Stimulated activated CD8-positive, alpha-beta memory T cell treated with anti-CD3 and anti-CD28 coated beads, Interleukin-7, amount 100 ng/mL, for 48 hours (primary cell): ENCODE results near the gene SLC16A12.
"Not testable (repeated sequence)": the region's sequence is repeated elsewhere in the genome, so short reads cannot be mapped to it uniquely, and the experiment has no call there.

ENCODE experiments used
- DNase-seq, 2 donors: peaks; one replicate each; pipeline ENCODE4 v3.0.0-alpha.2; 2020; ENCODE audit warnings: low read depth in 1 of 2; ENCODE audit errors: extremely low read depth in 1 of 2

SLC16A12 gene

DNA sequence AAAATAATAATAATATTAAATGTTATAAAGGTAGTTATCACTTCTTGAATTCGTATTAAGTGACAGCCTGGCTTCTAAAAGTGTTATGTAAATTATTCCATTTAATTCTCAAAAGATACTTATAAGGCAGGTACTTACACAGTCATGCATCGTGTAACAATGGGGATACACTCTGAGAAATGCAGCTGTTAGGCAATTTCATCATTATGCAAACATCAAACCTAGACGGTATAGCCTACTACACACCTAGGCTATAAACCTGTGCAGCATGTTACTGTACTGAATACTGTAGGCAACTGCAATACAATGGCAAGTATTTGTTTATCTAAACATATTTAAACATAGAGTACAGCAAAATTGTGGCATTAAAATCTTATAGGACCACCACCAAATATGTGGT, 141.5 kb downstream of the SLC16A12 start:
- no peak for DNase-seq

DNA sequence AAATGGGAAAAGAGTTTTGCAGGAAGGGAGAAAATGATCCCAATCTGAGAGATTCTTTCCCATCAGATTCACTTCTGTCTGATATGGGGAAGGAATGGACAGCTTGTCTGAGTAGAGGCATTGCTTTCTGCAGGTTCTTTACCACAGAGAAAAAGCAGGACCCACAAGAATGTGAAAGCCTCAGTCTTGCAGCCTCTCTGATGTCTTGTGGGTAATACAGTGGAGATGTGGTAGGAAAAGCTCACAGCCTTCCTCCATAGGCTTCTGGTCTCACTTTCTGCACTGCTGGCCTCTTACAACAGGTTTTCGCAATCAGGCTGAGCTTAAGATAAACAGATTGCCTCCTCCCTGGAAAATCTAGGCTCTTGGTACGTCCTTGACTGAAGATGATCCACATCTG, 142.4 kb downstream of the SLC16A12 start:
- no peak for DNase-seq

DNA sequence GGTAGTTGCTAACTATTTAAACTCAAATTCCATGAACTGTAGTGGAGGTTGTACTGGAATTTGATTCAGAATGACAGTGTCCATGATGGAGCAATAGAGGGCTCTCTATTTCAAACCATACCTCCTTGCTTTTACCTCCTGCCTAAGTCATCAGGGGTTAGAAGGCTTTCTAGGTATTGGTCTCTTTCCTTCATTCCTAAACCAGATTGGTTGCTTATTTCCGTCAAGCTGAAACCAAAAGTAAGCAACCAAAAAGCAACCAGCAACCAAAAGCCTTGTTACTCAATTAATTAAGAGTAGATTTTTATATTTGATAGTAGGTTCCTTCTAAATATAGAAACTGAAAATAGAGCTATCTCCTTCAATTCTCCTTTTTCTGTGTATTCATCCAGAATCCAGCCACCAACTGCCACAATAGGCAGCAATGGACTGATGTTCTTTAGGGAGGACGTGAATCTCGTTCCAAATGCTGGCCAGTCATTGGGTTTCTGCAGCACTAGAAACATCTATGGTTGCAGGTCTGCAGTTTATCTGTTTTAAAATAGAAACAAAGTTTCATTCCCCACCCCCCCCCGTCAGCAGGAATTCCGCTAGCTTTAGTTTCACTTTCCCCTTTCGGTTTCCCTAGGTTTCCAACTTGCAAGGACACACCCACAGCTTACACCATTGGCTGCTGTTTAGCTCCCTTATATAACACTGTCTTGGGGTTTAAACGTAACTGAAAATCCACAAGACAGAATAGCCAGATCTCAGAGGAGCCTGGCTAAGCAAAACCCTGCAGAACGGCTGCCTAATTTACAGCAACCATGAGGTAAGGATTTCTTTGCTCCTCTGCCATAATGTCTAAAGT, 143.3 kb downstream of the SLC16A12 start, which contains the start of gene IFIT1:
Gene IFIT1 (plus strand): TSS at position 717 of the 850 bp plus-strand sequence. CDS start 90 bp downstream, at position 807.
- DNase-seq: no peak

DNA sequence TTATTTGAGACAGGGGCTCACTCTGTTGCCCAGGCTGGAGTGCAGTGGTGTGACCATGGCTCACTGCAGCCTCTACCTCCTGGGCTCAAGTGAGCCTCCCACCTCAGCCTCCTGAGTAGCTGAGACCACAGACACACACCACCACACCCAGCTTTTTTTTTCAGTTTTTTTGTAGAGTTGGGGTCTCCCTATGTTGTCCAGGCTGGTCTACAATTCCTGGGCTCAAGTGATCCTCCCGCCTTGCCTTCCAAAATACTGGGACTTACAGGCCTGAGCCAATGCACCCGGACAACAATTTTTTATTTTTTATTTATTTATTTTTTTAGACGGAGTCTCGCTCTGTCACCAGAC, 144.2 kb downstream of the SLC16A12 start:
- not testable (repeated sequence) for DNase-seq

DNA sequence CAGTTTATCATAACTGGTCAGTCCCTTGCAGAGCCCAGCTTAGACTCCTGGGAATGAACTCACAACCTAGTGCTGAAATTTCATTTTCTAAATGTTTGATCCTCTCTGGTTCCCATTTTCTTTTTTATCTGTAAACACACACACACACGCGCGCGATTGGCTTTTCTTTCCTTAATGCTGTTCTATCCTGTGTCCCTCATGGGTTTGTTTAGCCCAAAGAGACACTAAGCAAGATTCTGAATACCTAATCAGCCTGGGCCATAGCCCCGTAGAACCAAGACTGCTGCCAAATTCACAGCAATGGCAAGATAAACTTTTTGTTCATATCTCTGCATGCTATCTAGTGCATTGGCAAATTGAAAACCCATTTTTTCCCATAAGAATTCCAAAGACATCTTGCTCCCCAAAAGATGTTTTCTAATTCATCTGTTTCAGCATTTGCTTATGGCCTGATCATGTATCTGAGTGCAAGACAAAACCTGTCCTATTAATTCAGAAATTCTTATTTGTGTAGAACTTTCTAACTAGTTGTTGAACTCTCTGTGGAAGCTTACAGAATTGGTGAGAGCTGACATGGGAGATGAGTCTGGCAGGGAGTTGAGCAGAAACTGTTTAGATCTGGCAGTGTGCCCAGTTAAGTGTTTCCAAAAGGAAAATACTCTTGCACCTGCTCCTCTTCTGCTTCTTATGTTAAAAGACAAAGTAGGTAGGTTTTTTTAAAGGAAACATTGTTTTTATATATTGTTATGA, 144.7 kb downstream of the SLC16A12 start:
- no peak for DNase-seq

- no peak for DNase-seq
Observed at GRCh38 chr10:89389254-89389653, 146.1 kb downstream of the SLC16A12 start.

DNA sequence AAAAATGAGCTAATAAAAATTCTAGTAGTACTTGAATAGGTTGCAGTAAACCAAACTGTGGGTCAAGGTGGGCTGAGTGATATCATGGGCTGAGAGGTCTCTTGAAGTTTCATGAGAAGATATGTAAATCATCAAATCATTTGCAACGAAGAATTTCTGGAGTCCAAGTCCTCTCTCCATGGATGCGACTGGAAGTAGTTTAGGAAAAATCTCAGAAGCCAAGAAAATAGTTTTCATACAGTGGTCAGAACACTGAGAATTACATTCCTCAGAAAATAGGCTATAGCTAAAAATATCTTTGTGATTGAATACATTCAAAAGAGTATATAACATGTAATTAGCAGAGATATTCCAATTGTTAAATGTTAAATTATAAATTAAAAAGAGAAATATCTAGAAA, 146.6 kb downstream of the SLC16A12 start:
- DNase-seq: no peak

DNA sequence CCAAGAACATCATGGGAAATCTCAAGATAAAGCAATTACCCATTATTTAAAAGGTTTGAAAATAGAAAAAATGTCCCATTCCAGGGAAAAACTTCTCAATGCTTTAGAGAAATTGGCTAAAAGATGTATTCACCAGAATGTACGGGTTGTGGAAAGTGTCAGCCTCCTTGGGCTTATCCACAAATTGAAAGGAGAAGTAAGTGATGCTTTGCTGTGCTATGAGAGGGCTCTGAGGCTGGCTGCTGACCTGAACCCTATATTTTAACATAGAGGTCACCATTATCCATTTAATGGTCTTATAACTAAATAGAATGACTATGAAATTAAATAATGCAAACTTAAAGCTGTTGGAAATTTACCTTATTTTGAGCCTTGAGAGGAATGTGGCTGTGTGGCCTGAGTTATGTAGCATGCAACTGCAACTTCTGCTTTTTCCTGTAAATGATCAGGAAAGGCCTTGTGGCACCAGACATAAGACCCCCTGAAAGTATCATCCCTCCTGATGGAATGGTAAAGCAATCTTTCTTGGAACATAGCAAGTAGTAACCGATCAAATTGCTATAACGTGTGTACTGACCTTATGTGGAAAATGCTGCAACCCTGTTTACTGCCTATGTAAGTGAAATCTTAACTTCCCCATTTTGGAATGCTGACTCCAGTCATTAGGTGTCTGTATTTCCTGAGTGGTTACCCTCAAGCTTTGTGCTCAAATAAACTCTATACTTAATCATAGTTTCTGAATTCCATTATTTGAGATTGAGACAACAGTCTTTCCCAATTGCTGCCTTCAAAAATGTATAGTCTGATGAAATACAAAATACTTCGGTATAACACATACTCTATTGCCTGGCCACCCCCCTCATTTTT, 150.7 kb downstream of the SLC16A12 start:
- no peak for DNase-seq

DNA sequence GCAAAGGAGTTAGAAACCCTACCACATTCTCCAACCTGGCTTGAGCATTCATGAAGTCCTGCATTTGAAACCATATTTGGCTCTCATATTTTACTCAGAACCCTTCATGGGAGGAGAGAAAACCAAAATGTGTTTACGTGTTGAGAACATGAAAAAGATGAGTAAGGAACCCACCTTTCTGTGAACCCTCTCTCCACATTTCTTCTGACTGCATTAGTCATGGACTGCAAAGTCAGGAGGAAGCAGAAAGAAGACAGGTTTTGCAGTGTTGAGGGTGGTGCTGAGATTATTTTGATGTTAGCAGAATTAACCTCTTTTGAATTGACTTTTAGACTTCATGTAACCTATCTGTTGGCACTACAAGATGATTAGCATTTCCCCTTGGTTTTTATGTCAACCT, 152.6 kb downstream of the SLC16A12 start:
- no peak for DNase-seq
